ENCODE measurements around the gene GUCY1A2. TPM values are rescaled to one million over a fixed set of nuclear protein-coding genes. Genes with fewer than 3 reads are reported as not detected.
"Not testable (repeated sequence)": the region's sequence is repeated elsewhere in the genome, so short reads cannot be mapped to it uniquely, and the experiment has no call there.

GUCY1A2 gene
- total RNA-seq, 2 experiments from 2014 or later: not detected

- no peaks in the 10 kb centered on the region for H3K4me1 Mint-ChIP-seq
- H3K4me3 Mint-ChIP-seq: no peak overlapping the region
- CTCF ChIA-PET: interaction anchor here (0.6 kb wide), 1 partner anchor 16 kb away, joined by 3 read pairs; no protein-coding TSS in a partner anchor
- DNase-seq (no peak), ATAC-seq (no peak)
- H3K27me3 Mint-ChIP-seq: no peaks in the 10 kb centered on the region
- H3K27ac Mint-ChIP-seq: no peak overlapping the region
- POLR2A ChIA-PET: no interaction called here
- intact Hi-C loops (cut with DNase I, micrococcal nuclease): no loop called here
- H3K9me3 Mint-ChIP-seq (ENCODE audit: low read depth): peaks cover 10% of the 10 kb centered on the region
- H3K36me3 Mint-ChIP-seq (ENCODE audit: low read depth): no peaks in the 10 kb centered on the region
Observed at GRCh38 chr11:106920899-106921509, 97.3 kb downstream of the GUCY1A2 start.

- Mint-ChIP-seq H3K4me3 (no peak overlapping the region), H3K9me3 (ENCODE audit: low read depth) (peaks cover 14% of the 10 kb centered on the region), H3K4me1 (no peaks in the 10 kb centered on the region), H3K27me3 (no peaks in the 10 kb centered on the region), H3K27ac (no peak overlapping the region), H3K36me3 (ENCODE audit: low read depth) (no peaks in the 10 kb centered on the region)
- ATAC-seq (no peak), DNase-seq (peak; percentile 20)
- CTCF ChIA-PET: no interaction called here
- intact Hi-C loops (cut with DNase I, micrococcal nuclease): no loop called here
- POLR2A ChIA-PET: no interaction called here
Observed at GRCh38 chr11:106917973-106918372, 100.3 kb downstream of the GUCY1A2 start.

- H3K4me3 Mint-ChIP-seq: no peak overlapping the region
- no peak overlapping the region for H3K27ac Mint-ChIP-seq
- no peaks in the 10 kb centered on the region for H3K4me1 Mint-ChIP-seq
- intact Hi-C loops (cut with DNase I, micrococcal nuclease): no loop called here
- POLR2A ChIA-PET: no interaction called here
- H3K36me3 Mint-ChIP-seq (ENCODE audit: low read depth): no peaks in the 10 kb centered on the region
- H3K27me3 Mint-ChIP-seq: no peaks in the 10 kb centered on the region
- peaks cover 16% of the 10 kb centered on the region for H3K9me3 Mint-ChIP-seq (ENCODE audit: low read depth)
- ATAC-seq (no peak), DNase-seq (no peak)
- CTCF ChIA-PET: no interaction called here
Observed at GRCh38 chr11:106914409-106914808, 103.9 kb downstream of the GUCY1A2 start.

GRCh38 chr11:106913141-106913540, 105.1 kb downstream of the GUCY1A2 start:
- H3K27me3 Mint-ChIP-seq: no peaks in the 10 kb centered on the region
- no peak for ATAC-seq
- no peak for DNase-seq
- ChIA-PET POLR2A (no interaction called here), CTCF (no interaction called here)
- H3K36me3 Mint-ChIP-seq (ENCODE audit: low read depth): no peaks in the 10 kb centered on the region
- no peaks in the 10 kb centered on the region for H3K4me1 Mint-ChIP-seq
- intact Hi-C loops (cut with DNase I, micrococcal nuclease): no loop called here
- H3K27ac Mint-ChIP-seq: no peak overlapping the region
- peaks cover 13% of the 10 kb centered on the region for H3K9me3 Mint-ChIP-seq (ENCODE audit: low read depth)
- no peak overlapping the region for H3K4me3 Mint-ChIP-seq

GRCh38 chr11:106904826-106905225, 113.5 kb downstream of the GUCY1A2 start:
- POLR2A ChIA-PET: no interaction called here
- no peaks in the 10 kb centered on the region for H3K4me1 Mint-ChIP-seq
- DNase-seq (no peak), ATAC-seq (no peak)
- peaks cover 2% of the 10 kb centered on the region for H3K9me3 Mint-ChIP-seq (ENCODE audit: low read depth)
- no peaks in the 10 kb centered on the region for H3K36me3 Mint-ChIP-seq (ENCODE audit: low read depth)
- intact Hi-C loops (cut with DNase I, micrococcal nuclease): no loop called here
- no peak overlapping the region for H3K4me3 Mint-ChIP-seq
- CTCF ChIA-PET: interaction anchor here (0.6 to 0.7 kb wide), 2 partner anchors 16 to 818 kb away, joined by 3 to 4 read pairs; no protein-coding TSS in a partner anchor
- H3K27ac Mint-ChIP-seq: no peak overlapping the region
- no peaks in the 10 kb centered on the region for H3K27me3 Mint-ChIP-seq

GRCh38 chr11:106889718-106890117, 128.6 kb downstream of the GUCY1A2 start:
- intact Hi-C loops (cut with DNase I, micrococcal nuclease): no loop called here
- H3K4me3 Mint-ChIP-seq: no peak overlapping the region
- no peaks in the 10 kb centered on the region for H3K27me3 Mint-ChIP-seq
- POLR2A ChIA-PET: no interaction called here
- CTCF ChIA-PET: no interaction called here
- H3K27ac Mint-ChIP-seq: no peak overlapping the region
- ATAC-seq (no peak), DNase-seq (no peak)
- no peaks in the 10 kb centered on the region for H3K4me1 Mint-ChIP-seq
- peaks cover 7% of the 10 kb centered on the region for H3K9me3 Mint-ChIP-seq (ENCODE audit: low read depth)
- H3K36me3 Mint-ChIP-seq (ENCODE audit: low read depth): no peaks in the 10 kb centered on the region

GRCh38 chr11:106888386-106888785, 129.9 kb downstream of the GUCY1A2 start:
- DNase-seq (no peak), ATAC-seq (no peak)
- Mint-ChIP-seq H3K27me3 (no peaks in the 10 kb centered on the region), H3K4me3 (no peak overlapping the region), H3K9me3 (ENCODE audit: low read depth) (peaks cover 7% of the 10 kb centered on the region), H3K27ac (no peak overlapping the region), H3K36me3 (ENCODE audit: low read depth) (no peaks in the 10 kb centered on the region), H3K4me1 (no peaks in the 10 kb centered on the region)
- ChIA-PET POLR2A (no interaction called here), CTCF (no interaction called here)
- intact Hi-C loops (cut with DNase I, micrococcal nuclease): no loop called here

GRCh38 chr11:106883693-106884092, 134.6 kb downstream of the GUCY1A2 start:
- H3K9me3 Mint-ChIP-seq (ENCODE audit: low read depth): peaks cover 11% of the 10 kb centered on the region
- H3K4me3 Mint-ChIP-seq; DNase-seq; ATAC-seq; intact Hi-C loops (cut with DNase I, micrococcal nuclease); H3K27me3 Mint-ChIP-seq; H3K36me3 Mint-ChIP-seq (ENCODE audit: low read depth); H3K4me1 Mint-ChIP-seq; CTCF ChIA-PET; POLR2A ChIA-PET; H3K27ac Mint-ChIP-seq: not testable (repeated sequence)

- DNase-seq: no peak
- H3K36me3 Mint-ChIP-seq (ENCODE audit: low read depth): no peaks in the 10 kb centered on the region
- no peak for ATAC-seq
- intact Hi-C loops (cut with DNase I, micrococcal nuclease): no loop called here
- no peaks in the 10 kb centered on the region for H3K27me3 Mint-ChIP-seq
- peaks cover 15% of the 10 kb centered on the region for H3K9me3 Mint-ChIP-seq (ENCODE audit: low read depth)
- no peak overlapping the region for H3K4me3 Mint-ChIP-seq
- H3K4me1 Mint-ChIP-seq: no peaks in the 10 kb centered on the region
- CTCF ChIA-PET: no interaction called here
- H3K27ac Mint-ChIP-seq: no peak overlapping the region
- POLR2A ChIA-PET: no interaction called here
Observed at GRCh38 chr11:106879832-106880546, 138.3 kb downstream of the GUCY1A2 start.

- no peaks in the 10 kb centered on the region for H3K4me1 Mint-ChIP-seq
- no peaks in the 10 kb centered on the region for H3K27me3 Mint-ChIP-seq
- no peak for ATAC-seq
- no peaks in the 10 kb centered on the region for H3K36me3 Mint-ChIP-seq (ENCODE audit: low read depth)
- no peak overlapping the region for H3K4me3 Mint-ChIP-seq
- peaks cover 15% of the 10 kb centered on the region for H3K9me3 Mint-ChIP-seq (ENCODE audit: low read depth)
- no peak overlapping the region for H3K27ac Mint-ChIP-seq
- CTCF ChIA-PET: no interaction called here
- POLR2A ChIA-PET: interaction anchor here (0.6 kb wide), 1 partner anchor 11 kb away, joined by 3 read pairs; no protein-coding TSS in a partner anchor
- DNase-seq: no peak
- intact Hi-C loops (cut with DNase I, micrococcal nuclease): no loop called here
Observed at GRCh38 chr11:106879029-106879428, 139.2 kb downstream of the GUCY1A2 start.

- no peak for DNase-seq
- no peak overlapping the region for H3K4me3 Mint-ChIP-seq
- no peaks in the 10 kb centered on the region for H3K27me3 Mint-ChIP-seq
- H3K36me3 Mint-ChIP-seq (ENCODE audit: low read depth): no peaks in the 10 kb centered on the region
- H3K4me1 Mint-ChIP-seq: no peaks in the 10 kb centered on the region
- ChIA-PET CTCF (no interaction called here), POLR2A (no interaction called here)
- H3K27ac Mint-ChIP-seq: no peak overlapping the region
- peaks cover 17% of the 10 kb centered on the region for H3K9me3 Mint-ChIP-seq (ENCODE audit: low read depth)
- intact Hi-C loops (cut with DNase I, micrococcal nuclease): no loop called here
- no peak for ATAC-seq
Observed at GRCh38 chr11:106875013-106875412, 143.3 kb downstream of the GUCY1A2 start.

- Mint-ChIP-seq H3K36me3 (ENCODE audit: low read depth) (no peaks in the 10 kb centered on the region), H3K27me3 (no peaks in the 10 kb centered on the region), H3K4me3 (no peak overlapping the region), H3K9me3 (ENCODE audit: low read depth) (peaks cover 12% of the 10 kb centered on the region), H3K27ac (no peak overlapping the region), H3K4me1 (no peaks in the 10 kb centered on the region)
- ATAC-seq (no peak), DNase-seq (no peak)
- intact Hi-C loops (cut with DNase I, micrococcal nuclease): no loop called here
- ChIA-PET POLR2A (no interaction called here), CTCF (no interaction called here)
Observed at GRCh38 chr11:106872246-106872645, 146.0 kb downstream of the GUCY1A2 start.

Data from activated CD4-positive, alpha-beta T cell treated with anti-CD3 and anti-CD28 coated beads for 36 hours (primary cell).